ENCODE data around the gene NUP62. TPM values are rescaled to one million over a fixed set of nuclear protein-coding genes. Genes with fewer than 3 reads are reported as not detected.
A peak's percentile ranks its signal among the peaks of the same experiment; 100 is the strongest.

Gene NUP62
- total and polyA plus RNA-seq, 2 experiments from 2014 or later: 35.1 to 38.5 TPM

- no peak overlapping the region for H2AFZ ChIP-seq
- no peaks in the 10 kb centered on the region; the same call in 1 of the 2 replicates for H3K4me1 ChIP-seq (ENCODE audit: insufficient read depth)
- no peaks in the 10 kb centered on the region for H4K20me1 ChIP-seq (ENCODE audit: insufficient read depth)
- no peak overlapping the region for H3K4me2 ChIP-seq (ENCODE audit: unreplicated experiment)
- H3F3A ChIP-seq (ENCODE audit: insufficient read depth): no peaks in the 10 kb centered on the region
- H3K9ac ChIP-seq: no peak overlapping the region
- no peak for DNase-seq
- H3K27me3 ChIP-seq (replicated peaks; ENCODE audit: insufficient read depth): peaks cover 10% of the 10 kb centered on the region; the same call in 1 of the 2 replicates
- in situ Hi-C loops (cut with MboI): no loop called here
- no peaks in the 10 kb centered on the region for H3K36me3 ChIP-seq (ENCODE audit: low read depth)
- H3K4me3 ChIP-seq: no peak overlapping the region
- TF ChIP-seq EZH2 (IDR thresholded peaks at IDR 0.05; ENCODE audit: insufficient read depth, poor library complexity, severe bottlenecking) (no peak), EZH2phosphoT487 (IDR thresholded peaks at IDR 0.05; ENCODE audit: insufficient read depth, low read depth) (no peak)
- H3K79me2 ChIP-seq (ENCODE audit: insufficient read depth): no peaks in the 10 kb centered on the region
- no peak overlapping the region for H3K27ac ChIP-seq
- 78 to 82% methylated on average over 10 of the region's 10 CpGs for WGBS, 2 experiments (ENCODE audit: low coverage in 1 of 2, low lambda C conversion rate in 2 of 2, missing lambda C conversion rate in 2 of 2)
- no peaks in the 10 kb centered on the region for H3K9me3 ChIP-seq (ENCODE audit: low read depth)
- H3K9me2 ChIP-seq (ENCODE audit: insufficient read depth): no peaks in the 10 kb centered on the region
Measured at GRCh38 chr19:49957262-49957915, 28.1 kb upstream of the NUP62 start.

- Histone ChIP-seq H3K9me3 (ENCODE audit: low read depth) (no peaks in the 10 kb centered on the region), H3K79me2 (ENCODE audit: insufficient read depth) (no peaks in the 10 kb centered on the region), H3K9ac (no peak overlapping the region), H3F3A (ENCODE audit: insufficient read depth) (no peaks in the 10 kb centered on the region), H3K27me3 (replicated peaks; ENCODE audit: insufficient read depth) (peaks cover 10% of the 10 kb centered on the region; the same call in 1 of the 2 replicates), H3K36me3 (ENCODE audit: low read depth) (no peaks in the 10 kb centered on the region), H3K4me3 (no peak overlapping the region), H4K20me1 (ENCODE audit: insufficient read depth) (no peaks in the 10 kb centered on the region), H3K4me2 (ENCODE audit: unreplicated experiment) (no peak overlapping the region), H3K9me2 (ENCODE audit: insufficient read depth) (no peaks in the 10 kb centered on the region), H3K4me1 (ENCODE audit: insufficient read depth) (no peaks in the 10 kb centered on the region; the same call in 1 of the 2 replicates), H2AFZ (no peak overlapping the region), H3K27ac (no peak overlapping the region)
- DNase-seq: no peak
- WGBS, 2 experiments (ENCODE audit: low coverage in 1 of 2, low lambda C conversion rate in 2 of 2, missing lambda C conversion rate in 2 of 2): 79 to 83% methylated on average over 9 of the region's 9 CpGs
- in situ Hi-C loops (cut with MboI): no loop called here
- TF ChIP-seq EZH2phosphoT487 (IDR thresholded peaks at IDR 0.05; ENCODE audit: insufficient read depth, low read depth) (no peak), EZH2 (IDR thresholded peaks at IDR 0.05; ENCODE audit: insufficient read depth, poor library complexity, severe bottlenecking) (no peak)
Measured at GRCh38 chr19:49956115-49956495, 26.8 kb upstream of the NUP62 start.

DNA sequence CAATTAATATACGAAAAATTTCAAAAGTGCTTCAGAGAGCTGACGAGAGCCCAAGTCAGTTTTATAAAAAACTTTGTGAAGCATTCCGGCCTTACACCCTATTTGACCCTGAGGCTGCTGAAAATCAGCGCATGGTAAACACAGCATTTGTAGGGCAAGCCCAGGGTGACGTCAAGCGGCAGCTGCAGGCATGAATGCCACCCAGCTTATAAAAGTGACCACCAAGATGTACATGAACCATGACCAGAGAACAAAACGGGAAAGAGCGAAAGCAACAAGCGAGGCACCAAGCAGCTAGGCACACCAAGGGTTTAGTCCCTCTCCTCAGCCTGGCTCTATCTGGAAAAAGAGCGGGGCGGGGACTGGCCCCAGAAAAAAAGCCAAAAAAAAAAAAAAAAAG, 25.6 kb upstream of the NUP62 start:
- Histone ChIP-seq H3K36me3 (ENCODE audit: low read depth) (no peaks in the 10 kb centered on the region), H3F3A (ENCODE audit: insufficient read depth) (no peaks in the 10 kb centered on the region), H3K4me2 (ENCODE audit: unreplicated experiment) (no peak overlapping the region), H3K9me2 (ENCODE audit: insufficient read depth) (no peaks in the 10 kb centered on the region), H3K27ac (no peak overlapping the region), H2AFZ (no peak overlapping the region), H3K4me1 (ENCODE audit: insufficient read depth) (no peaks in the 10 kb centered on the region; the same call in 1 of the 2 replicates), H3K79me2 (ENCODE audit: insufficient read depth) (no peaks in the 10 kb centered on the region), H3K4me3 (no peak overlapping the region), H4K20me1 (ENCODE audit: insufficient read depth) (no peaks in the 10 kb centered on the region), H3K27me3 (replicated peaks; ENCODE audit: insufficient read depth) (peaks cover 10% of the 10 kb centered on the region; the same call in 1 of the 2 replicates), H3K9me3 (ENCODE audit: low read depth) (no peaks in the 10 kb centered on the region), H3K9ac (no peak overlapping the region)
- in situ Hi-C loops (cut with MboI): no loop called here
- DNase-seq: no peak
- 74 to 76% methylated on average over 11 of the region's 11 CpGs for WGBS, 2 experiments (ENCODE audit: low coverage in 1 of 2, low lambda C conversion rate in 2 of 2, missing lambda C conversion rate in 2 of 2)
- TF ChIP-seq EZH2 (IDR thresholded peaks at IDR 0.05; ENCODE audit: insufficient read depth, poor library complexity, severe bottlenecking) (no peak), EZH2phosphoT487 (IDR thresholded peaks at IDR 0.05; ENCODE audit: insufficient read depth, low read depth) (no peak)

DNA sequence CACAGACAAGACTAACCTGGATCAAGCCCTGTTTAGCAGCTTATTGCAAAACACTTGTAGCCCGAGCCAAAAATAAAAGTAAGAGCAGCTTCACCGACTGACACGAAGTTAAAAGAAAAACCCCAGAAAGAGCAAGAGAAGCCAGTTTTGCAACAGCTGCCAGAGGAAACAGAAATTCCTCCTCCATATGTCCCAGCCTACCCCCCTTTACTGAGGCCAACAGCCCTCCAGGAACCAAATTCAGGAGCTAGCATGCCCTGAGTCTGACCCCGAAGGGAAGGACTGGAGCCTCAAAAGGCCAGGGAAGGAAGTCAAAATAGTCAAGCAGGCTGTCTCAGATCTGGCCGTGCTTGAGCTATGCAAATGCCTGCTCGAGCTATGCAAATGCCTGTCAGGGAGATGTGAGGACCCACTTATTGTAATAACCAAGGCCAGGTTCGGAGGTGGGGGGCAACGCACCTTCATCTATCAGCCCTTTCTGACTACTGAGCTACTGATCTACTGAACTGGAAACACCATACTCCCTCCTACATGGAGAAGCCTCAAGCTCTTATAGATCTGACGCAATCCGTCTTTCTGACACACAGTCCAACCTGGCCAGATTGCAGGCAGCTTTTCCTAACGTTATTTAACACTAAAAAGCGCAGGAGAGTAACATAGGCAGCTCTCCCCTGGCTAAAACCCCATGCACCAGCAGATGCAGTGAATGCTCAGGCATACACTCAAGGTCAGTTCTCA, 25.0 kb upstream of the NUP62 start:
- H3K4me1 ChIP-seq (ENCODE audit: insufficient read depth): no peaks in the 10 kb centered on the region; the same call in 1 of the 2 replicates

More for the DNA sequence above, 25.0 kb upstream of the NUP62 start:
- Histone ChIP-seq H3K4me3 (no peak overlapping the region), H3K9ac (no peak overlapping the region), H3K27ac (no peak overlapping the region), H3K27me3 (replicated peaks; ENCODE audit: insufficient read depth) (peaks cover 10% of the 10 kb centered on the region), H3K36me3 (ENCODE audit: low read depth) (no peaks in the 10 kb centered on the region), H3K9me2 (ENCODE audit: insufficient read depth) (no peaks in the 10 kb centered on the region), H2AFZ (no peak overlapping the region), H3F3A (ENCODE audit: insufficient read depth) (no peaks in the 10 kb centered on the region), H3K79me2 (ENCODE audit: insufficient read depth) (no peaks in the 10 kb centered on the region), H3K9me3 (ENCODE audit: low read depth) (no peaks in the 10 kb centered on the region), H3K4me2 (ENCODE audit: unreplicated experiment) (no peak overlapping the region), H4K20me1 (ENCODE audit: insufficient read depth) (no peaks in the 10 kb centered on the region)
- in situ Hi-C loops (cut with MboI): no loop called here
- TF ChIP-seq EZH2phosphoT487 (IDR thresholded peaks at IDR 0.05; ENCODE audit: insufficient read depth, low read depth) (no peak), EZH2 (IDR thresholded peaks at IDR 0.05; ENCODE audit: insufficient read depth, poor library complexity, severe bottlenecking) (no peak)
- DNase-seq: peak; percentile 27
- WGBS, 2 experiments (ENCODE audit: low coverage in 1 of 2, low lambda C conversion rate in 2 of 2, missing lambda C conversion rate in 2 of 2): 24 to 30% methylated on average over 12 of the region's 12 CpGs

Data from GM23248 (cell line).